Thymus (tissue), 11 donors: ENCODE measurements around the gene RERE. TPM values are rescaled to one million over a fixed set of nuclear protein-coding genes. Genes with fewer than 3 reads are reported as not detected.

ENCODE experiments used
- DNase-seq, 9 donors: peaks; one replicate each; pipeline ENCODE4 v3.0.0-alpha.2; 2013; ENCODE audit warnings: low spot score in 9 of 9, low read depth in 6 of 9, missing footprints in 1 of 9
- H3K27ac ChIP-seq, 2 donors: one replicate each; pipeline ENCODE4 v1.5.1; 2013; ENCODE audit warnings: control low read depth in 1 of 2, low read depth in 1 of 2, low read length in 1 of 2, mild to moderate bottlenecking in 1 of 2, moderate library complexity in 1 of 2
- H3K27me3 ChIP-seq, 2 donors: one replicate each; pipeline ENCODE4 v1.5.1; 2013; ENCODE audit warnings: low read length in 1 of 2; ENCODE audit not compliant: control insufficient read depth in 2 of 2, insufficient read depth in 1 of 2
- H3K36me3 ChIP-seq, 2 donors: one replicate each; pipeline ENCODE4 v1.5.1; 2013; ENCODE audit warnings: low read length in 1 of 2, mild to moderate bottlenecking in 1 of 2, moderate library complexity in 1 of 2; ENCODE audit not compliant: control insufficient read depth in 2 of 2, insufficient read depth in 2 of 2
- H3K4me1 ChIP-seq, 2 donors: one replicate each; pipeline ENCODE4 v1.5.1; 2013; ENCODE audit warnings: low read length in 2 of 2; ENCODE audit not compliant: control insufficient read depth in 2 of 2, insufficient read depth in 2 of 2
- H3K4me3 ChIP-seq, 2 donors: one replicate each; pipeline ENCODE4 v1.5.1; 2013; ENCODE audit warnings: low read length in 2 of 2, control low read depth in 1 of 2, mild to moderate bottlenecking in 1 of 2
- H3K9me3 ChIP-seq, 2 donors: one replicate each; pipeline ENCODE4 v1.5.1; 2013; ENCODE audit warnings: low read length in 1 of 2, mild to moderate bottlenecking in 1 of 2; ENCODE audit not compliant: control insufficient read depth in 2 of 2, insufficient read depth in 1 of 2
- WGBS: extraction: QIAGEN DNeasy Blood & Tissue Kit; methylation state at CpG from one replicate; pipeline ENCODE4 v1.1.7; 2013; 5-methylcytosine and 5-hydroxymethylcytosine counted together
- polyA plus RNA-seq: library from polyadenylated mRNA; stranded (reverse); fragments of 200-250 nt; gene quantifications from one replicate; pipeline ENCODE4 v1.2.3, GENCODE V29; 2013
- total RNA-seq: library from RNA; stranded (reverse); fragments of 120-200 nt; gene quantifications from one replicate; pipeline ENCODE4 v1.2.4, GENCODE V29; 2013
- donor health status: healthy.

The RERE gene
- total and polyA plus RNA-seq, 2 donors = 22.9 to 37.7 TPM

GRCh38 chr1:8662380-8663072 lies 154.9 kb downstream of the RERE start:
- H3K4me3 ChIP-seq = no peak overlapping the region
- peaks cover 13 to 53% of the 10 kb centered on the region in 2 donors for H3K4me1 ChIP-seq
- H3K36me3 ChIP-seq = no peaks in the 10 kb centered on the region
- no peak overlapping the region for H3K27ac ChIP-seq
- no peak for DNase-seq
- H3K9me3 ChIP-seq = no peaks in the 10 kb centered on the region
- 97% methylated on average over 4 of the region's 4 CpGs for WGBS
- no peaks in the 10 kb centered on the region for H3K27me3 ChIP-seq

GRCh38 chr1:8661185-8662110 lies 156.0 kb downstream of the RERE start:
- no peaks in the 10 kb centered on the region for H3K36me3 ChIP-seq
- H3K4me1 ChIP-seq = peaks cover 10 to 53% of the 10 kb centered on the region in 2 donors
- H3K9me3 ChIP-seq = no peaks in the 10 kb centered on the region
- WGBS = 88% methylated on average over 8 of the region's 8 CpGs
- H3K4me3 ChIP-seq = no peak overlapping the region
- peak overlapping the region; percentile 38 to 56 for H3K27ac ChIP-seq
- no peak for DNase-seq
- no peaks in the 10 kb centered on the region for H3K27me3 ChIP-seq

- Histone ChIP-seq H3K4me1 (peaks cover 10 to 45% of the 10 kb centered on the region in 2 donors), H3K27me3 (no peaks in the 10 kb centered on the region), H3K9me3 (no peaks in the 10 kb centered on the region), H3K27ac (peak overlapping the region in 1 of 2 donors; percentile 38), H3K4me3 (no peak overlapping the region), H3K36me3 (no peaks in the 10 kb centered on the region)
- no peak for DNase-seq
- 34% methylated on average over 5 of the region's 5 CpGs for WGBS
Measured at GRCh38 chr1:8660411-8660828, 157.0 kb downstream of the RERE start.

GRCh38 chr1:8659593-8659992 lies 157.8 kb downstream of the RERE start:
- Histone ChIP-seq H3K9me3 (no peaks in the 10 kb centered on the region), H3K27me3 (no peaks in the 10 kb centered on the region), H3K4me1 (peaks cover 10 to 38% of the 10 kb centered on the region in 2 donors), H3K27ac (no peak overlapping the region), H3K4me3 (no peak overlapping the region), H3K36me3 (no peaks in the 10 kb centered on the region)
- no peak for DNase-seq

- H3K27ac ChIP-seq = no peak overlapping the region
- peaks cover 5 to 14% of the 10 kb centered on the region in 2 donors for H3K4me1 ChIP-seq
Measured at GRCh38 chr1:8653878-8654277, 163.6 kb downstream of the RERE start.

GRCh38 chr1:8652467-8653046 lies 164.9 kb downstream of the RERE start:
- 89% methylated on average over 7 of the region's 7 CpGs for WGBS
- Histone ChIP-seq H3K4me3 (no peak overlapping the region), H3K4me1 (peaks cover 5 to 14% of the 10 kb centered on the region in 2 donors), H3K36me3 (peaks cover 0 to 2% of the 10 kb centered on the region in 2 donors), H3K9me3 (no peaks in the 10 kb centered on the region), H3K27me3 (no peaks in the 10 kb centered on the region), H3K27ac (no peak overlapping the region)
- no peak for DNase-seq

More at GRCh38 chr1:8653878-8654277, 163.6 kb downstream of the RERE start:
- no peak overlapping the region for H3K4me3 ChIP-seq
- H3K9me3 ChIP-seq = no peaks in the 10 kb centered on the region
- DNase-seq = no peak
- peaks cover 0 to 2% of the 10 kb centered on the region in 2 donors for H3K36me3 ChIP-seq
- WGBS = 96% methylated on average over 4 of the region's 4 CpGs
- H3K27me3 ChIP-seq = no peaks in the 10 kb centered on the region

GRCh38 chr1:8651962-8652361 lies 165.5 kb downstream of the RERE start:
- Histone ChIP-seq H3K9me3 (no peaks in the 10 kb centered on the region), H3K36me3 (peaks cover 0 to 2% of the 10 kb centered on the region in 2 donors), H3K4me1 (peaks cover 5 to 14% of the 10 kb centered on the region in 2 donors), H3K27me3 (no peaks in the 10 kb centered on the region), H3K27ac (peak overlapping the region; percentile 22 to 43), H3K4me3 (no peak overlapping the region)
- WGBS = 76% methylated on average over 2 of the region's 2 CpGs
- DNase-seq = no peak

- peak in 3 of 9 donors; percentile 28 to 68 (median 43) for DNase-seq
- no peaks in the 10 kb centered on the region for H3K9me3 ChIP-seq
- H3K27me3 ChIP-seq = no peaks in the 10 kb centered on the region
- H3K4me3 ChIP-seq = no peak overlapping the region
- 15% methylated on average over 3 of the region's 3 CpGs for WGBS
- peaks cover 0 to 2% of the 10 kb centered on the region in 2 donors for H3K36me3 ChIP-seq
- H3K27ac ChIP-seq = no peak overlapping the region
- peaks cover 5 to 14% of the 10 kb centered on the region in 2 donors for H3K4me1 ChIP-seq
Measured at GRCh38 chr1:8651236-8651890, 166.1 kb downstream of the RERE start.
